GM12878 (cell line): Measurements from ENCODE around the gene KRI1. TPM values are rescaled to one million over a fixed set of nuclear protein-coding genes. Genes with fewer than 3 reads are reported as not detected.
"Not testable (repeated sequence)": the region's sequence is repeated elsewhere in the genome, so short reads cannot be mapped to it uniquely, and the experiment has no call there.

ENCODE experiments used
- ATAC-seq: fragments of 200-7000 bp; cut with Tn5 transposase; 3 replicates; pipeline ENCODE4 v1.9.1; 2020; ENCODE audit warnings: mild to moderate bottlenecking, moderate library complexity
- BruUV-seq: library from RNA; stranded (reverse); fragments of 400-500 nt; replicated peaks from 2 replicates; lab custom pipeline; 2021; lab: Mats Ljungman, UMichigan
- CTCF ChIA-PET: fragments of 300-600 bp; sonication (Branson Sonifier 250); formaldehyde crosslinking; extraction: SDS; loops from one replicate; lab custom pipeline; 2021; ENCODE audit warnings: inconsistent platforms; lab: Yijun Ruan, JAX
- POLR2A ChIA-PET: fragments of 350-600 bp; formaldehyde crosslinking; extraction: SDS; loops from one replicate; lab custom pipeline; 2021; ENCODE audit warnings: inconsistent platforms; lab: Charles Lee
- RAD21 ChIA-PET: fragments of 300-600 bp; sonication (Branson Sonifier 250); formaldehyde crosslinking; loops from one replicate; lab custom pipeline; 2023; ENCODE audit warnings: antibody characterized with exemption; ENCODE audit not compliant: unreplicated experiment; lab: Charles Lee
- SMC1A ChIA-PET: fragments of 300-600 bp; sonication (Branson Sonifier 250); formaldehyde crosslinking; loops from one replicate; lab custom pipeline; 2023; ENCODE audit not compliant: unreplicated experiment, uncharacterized antibody; lab: Charles Lee
- DNase-seq: peaks from one replicate; pipeline ENCODE4 v3.0.0-alpha.2; 2011; ENCODE audit warnings: low read depth, low spot score
- FAIRE-seq: peaks from 3 replicates; lab custom pipeline; 2011; peaks lifted over from hg19 to GRCh38; lab: Jason Lieb, UNC
- H2AFZ ChIP-seq: 2 replicates; pipeline ENCODE4 v1.6.0; 2011; ENCODE audit warnings: low read depth, low read length, control low read depth; ENCODE audit not compliant: control insufficient read depth
- H3K27ac ChIP-seq: 2 replicates; pipeline ENCODE4 v1.5.1; 2011; ENCODE audit warnings: control low read depth; ENCODE audit not compliant: control insufficient read depth, insufficient read depth
- H3K27me3 ChIP-seq, 2 experiments: replicated peaks in 1 of 2; 2 replicates each; pipeline versions ENCODE4 v1.6.0 to v1.6.1; 2011; ENCODE audit warnings: low read length in 1 of 2; ENCODE audit not compliant: control insufficient read depth in 2 of 2, insufficient read depth in 2 of 2
- H3K36me3 ChIP-seq, 2 experiments: 2 replicates each; pipeline ENCODE4 v1.5.1; 2011; ENCODE audit warnings: low read length in 1 of 2; ENCODE audit not compliant: control insufficient read depth in 2 of 2, insufficient read depth in 2 of 2
- H3K4me1 ChIP-seq: 2 replicates; pipeline ENCODE4 v1.6.1; 2011; ENCODE audit warnings: mild to moderate bottlenecking, low read length, moderate library complexity, mixed read lengths; ENCODE audit not compliant: control insufficient read depth, insufficient read depth
- H3K4me2 ChIP-seq: 2 replicates; pipeline ENCODE4 v1.6.0; 2011; ENCODE audit warnings: control low read depth; ENCODE audit not compliant: control insufficient read depth, insufficient read depth
- H3K4me3 ChIP-seq: fragments of 200-600 bp; sonication (generic); 2 replicates; pipeline ENCODE4 v1.5.1; 2016
- H3K79me2 ChIP-seq: 2 replicates; pipeline ENCODE4 v1.6.0; 2011; ENCODE audit warnings: low read length; ENCODE audit not compliant: control insufficient read depth, insufficient read depth
- H3K9ac ChIP-seq: 2 replicates; pipeline ENCODE4 v1.8.0; 2011; ENCODE audit warnings: low read length, control low read depth, mixed read lengths; ENCODE audit not compliant: control insufficient read depth, insufficient read depth
- H3K9me3 ChIP-seq: replicated peaks from 3 replicates; pipeline ENCODE4 v1.5.1; 2011; ENCODE audit warnings: mild to moderate bottlenecking, low read length; ENCODE audit not compliant: control insufficient read depth, insufficient read depth
- H4K20me1 ChIP-seq: 2 replicates; pipeline ENCODE4 v1.6.0; 2011; ENCODE audit not compliant: control insufficient read depth, insufficient read depth
- CBFB ChIP-seq: IDR thresholded peaks from 2 replicates; pipeline ENCODE4 v1.6.1; 2016; ENCODE audit warnings: antibody characterized with exemption, low read depth
- CBX3 ChIP-seq: fragments of 200-600 bp; sonication (generic); IDR thresholded peaks from 2 replicates; pipeline ENCODE4 v1.6.1; 2016; ENCODE audit warnings: low read depth, borderline replicate concordance
- DPF2 ChIP-seq: fragments of 450-650 bp; IDR thresholded peaks from 2 replicates; pipeline ENCODE4 v1.6.1; 2017; ENCODE audit warnings: mild to moderate bottlenecking
- E2F8 ChIP-seq: fragments of 450-650 bp; IDR thresholded peaks from 2 replicates; pipeline ENCODE4 v1.6.1; 2018; ENCODE audit warnings: mild to moderate bottlenecking, low read depth, moderate library complexity; ENCODE audit not compliant: partially characterized antibody
- SMARCA5 ChIP-seq: fragments of 450-650 bp; IDR thresholded peaks from 2 replicates; pipeline ENCODE4 v1.6.1; 2017; ENCODE audit warnings: mild to moderate bottlenecking
- WGBS: methylation state at CpG from one replicate; pipeline ENCODE4 v1.1.6; 2016; ENCODE audit warnings: low lambda C conversion rate; ENCODE audit not compliant: insufficient replicate concordance, insufficient coverage; ENCODE audit errors: missing lambda C conversion rate; 5-methylcytosine and 5-hydroxymethylcytosine counted together
- in situ Hi-C: fragments of 300-500 bp; cut with MboI; formaldehyde crosslinking; loops from 9 replicates; pipeline ENCODE4 v1.14.3; 2018; ENCODE audit warnings: mixed read lengths
- intact Hi-C: fragments of 100-400 bp; cut with micrococcal nuclease; formaldehyde crosslinking; loops from one replicate; pipeline ENCODE4 v1.14.2; 2022; ENCODE audit not compliant: unreplicated experiment
- polyA plus RNA-seq, 11 experiments: library from polyadenylated mRNA; depleted of rRNA in 4 of 11; unstranded in 6 of 11; stranded (reverse) in 5 of 11; fragments of >200 nt; fragmentation: Nextera tagmentation in 4 of 11; fragmentation: Illumina TruSeq in 1 of 11; extraction: Ambion mirVana in 4 of 11; extraction: Trizol in 1 of 11; gene quantifications; 1 replicate in 1 of 11; 2 replicates in 10 of 11; pipeline versions ENCODE4 v1.2.1 to v1.2.3, GENCODE V29; 2011 to 2016; ENCODE audit warnings: inconsistent platforms in 2 of 11, missing spikeins in 2 of 11, low read depth in 1 of 11
- total RNA-seq, 4 experiments: library from RNA; depleted of rRNA in 3 of 4; stranded (reverse); fragments of >200 nt in 3 of 4; fragmentation: Illumina TruSeq in 1 of 4; extraction: Trizol in 1 of 4; gene quantifications; 2 replicates each; pipeline versions ENCODE4 v1.2.1 to v1.2.3, GENCODE V29; 2013 to 2021

Gene KRI1
- total and polyA plus RNA-seq, 10 of the 15 experiments (the other 5 are each of a cell fraction or from before 2014, with no cell fraction given), result 0.98 to 42.5 (median 24.7) TPM

DNA sequence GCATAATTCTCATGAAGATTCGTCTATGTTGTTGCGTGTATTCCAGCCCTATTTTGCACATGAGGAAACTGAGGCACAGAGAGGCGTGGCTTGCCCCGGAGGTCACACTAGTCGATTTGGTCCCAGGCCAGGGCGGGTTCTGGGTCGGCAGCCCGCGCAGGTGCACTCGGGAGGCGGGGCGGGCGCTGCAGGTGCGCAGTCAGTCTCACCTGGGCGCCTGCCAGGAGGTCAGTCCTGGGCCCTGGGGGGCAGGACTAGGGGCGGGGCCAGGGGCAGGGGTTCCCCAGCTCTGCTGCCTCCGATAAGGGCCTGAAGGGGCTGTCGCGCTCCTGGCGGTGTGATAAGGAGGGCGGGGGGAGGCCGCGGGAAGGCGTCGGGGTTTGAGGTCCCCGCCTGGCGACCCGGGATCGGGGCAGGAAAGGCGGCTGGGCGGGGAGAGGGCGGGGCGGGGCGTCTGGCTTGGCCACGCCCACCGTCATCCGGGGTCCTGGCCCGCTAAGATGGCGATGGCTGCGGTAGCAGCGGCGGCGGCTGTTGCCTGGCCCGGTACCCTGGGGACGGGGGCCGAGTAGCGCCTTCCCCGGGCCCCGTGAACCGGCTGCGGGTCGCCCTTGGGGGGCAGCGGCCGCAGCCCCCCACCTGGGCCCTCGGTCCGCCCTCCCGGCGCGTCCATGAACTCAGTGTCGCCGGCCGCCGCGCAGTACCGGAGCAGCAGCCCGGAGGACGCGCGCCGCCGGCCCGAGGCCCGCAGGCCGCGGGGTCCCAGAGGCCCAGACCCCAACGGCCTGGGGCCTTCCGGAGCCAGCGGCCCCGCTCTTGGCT is 22.2 kb downstream of the KRI1 start, which contains the start of gene ATG4D (continued):
- TF ChIP-seq E2F8 (no peak), DPF2 (peak; percentile 66), CBX3 (no peak)
- TF ChIP-seq, all 136 proteins: peak for 32

DNA sequence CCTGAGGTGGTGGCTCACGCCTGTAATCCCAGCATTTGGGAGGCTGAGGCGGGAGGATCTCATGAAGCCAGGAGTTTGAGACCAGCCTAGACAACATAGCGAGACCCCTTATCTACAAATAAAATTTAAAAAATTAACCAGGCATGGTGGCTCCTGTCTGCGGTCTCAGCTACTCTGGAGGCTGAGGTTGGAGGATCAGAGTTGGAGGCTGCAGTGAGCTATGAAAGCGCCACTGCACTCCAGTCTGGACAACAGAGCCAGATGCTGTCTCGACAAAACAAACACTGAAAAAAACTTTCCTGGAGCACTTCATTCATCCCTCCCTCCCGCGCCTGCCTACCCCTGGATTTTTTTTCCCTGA is 22.8 kb downstream of the KRI1 start:
- H3K27me3 ChIP-seq, result peaks cover 0 to 4% of the 10 kb centered on the region in 2 experiments; a peak in 1 of 4 replicates
- peak overlapping the region; percentile 93 for H3K4me2 ChIP-seq
- H3K4me1 ChIP-seq, result peaks cover 11% of the 10 kb centered on the region
- no peak overlapping the region for H2AFZ ChIP-seq
- WGBS, result 66% methylated on average over 8 of the region's 8 CpGs
- SMC1A ChIA-PET, result interaction anchor here (0.8 to 1.7 kb wide), 5 partner anchors 24 to 157 kb away, joined by 3 to 7 read pairs (median 4); no protein-coding TSS in a partner anchor
- peaks cover 0 to 1% of the 10 kb centered on the region in 2 experiments; a peak in 2 of 4 replicates for H3K36me3 ChIP-seq
- peak overlapping the region; percentile 93; the same call in 1 of the 2 replicates for H3K4me3 ChIP-seq
- FAIRE-seq (peak; percentile 27), ATAC-seq (no peak), DNase-seq (no peak)
- peaks cover 11% of the 10 kb centered on the region for H3K79me2 ChIP-seq
- RAD21 ChIA-PET, result interaction anchor here (0.7 to 3.1 kb wide), 7 partner anchors 10 to 128 kb away, joined by 3 to 16 read pairs (median 4); partner anchors contain the start of gene CDKN2D
- no peaks in the 10 kb centered on the region for H3K9me3 ChIP-seq
- BruUV-seq, result no TSS peak
- no peaks in the 10 kb centered on the region for H4K20me1 ChIP-seq
- POLR2A ChIA-PET, result interaction anchor here (0.7 to 2.5 kb wide), 6 partner anchors 9 to 157 kb away, joined by 3 to 6 read pairs (median 4); no protein-coding TSS in a partner anchor
- no peak overlapping the region for H3K9ac ChIP-seq
- no peak overlapping the region for H3K27ac ChIP-seq
- CTCF ChIA-PET, result interaction anchor here (0.8 to 3.4 kb wide), 9 partner anchors 26 to 174 kb away, joined by 3 to 35 read pairs (median 7); partner anchors contain the start of genes CDC37, CDKN2D, DNM2 and QTRT1
- in situ Hi-C loops, result no loop called here
- TF ChIP-seq SMARCA5 (0 out of 2 replicates have a peak, but pooled peaks have one; percentile 33), CBFB (no peak)
- TF ChIP-seq, all 136 proteins: peak for 1
- intact Hi-C loops, result loop anchor here (1.0 kb wide), 1 partner anchor 23 kb away; the partner anchor contains the start of gene KRI1

DNA sequence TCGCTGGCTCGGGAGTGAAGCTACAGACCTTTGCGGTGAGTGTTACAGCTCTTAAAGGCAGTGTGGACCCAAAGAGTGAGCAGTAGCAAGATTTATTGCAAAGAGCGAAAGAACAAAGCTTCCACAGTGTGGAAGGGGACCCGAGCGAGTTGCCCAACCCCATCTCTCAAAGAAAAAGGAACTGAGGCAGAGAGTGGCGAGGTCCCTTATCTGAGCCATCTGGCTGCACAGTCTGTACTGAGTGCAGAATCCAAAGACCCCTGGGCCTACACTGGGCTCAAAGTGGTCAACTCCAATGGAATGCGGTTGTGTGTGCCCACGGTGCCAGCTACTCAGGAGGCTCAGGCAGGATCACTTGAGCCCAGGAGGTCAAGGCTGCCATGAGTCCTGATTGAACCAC is 26.8 kb downstream of the KRI1 start:
- DNase-seq, H3K9ac ChIP-seq, H3K4me1 ChIP-seq, H3K4me3 ChIP-seq, ATAC-seq, H3K27ac ChIP-seq, H3K9me3 ChIP-seq, H3K4me2 ChIP-seq, H2AFZ ChIP-seq, BruUV-seq, RAD21 ChIA-PET, POLR2A ChIA-PET, in situ Hi-C loops, H3K36me3 ChIP-seq, H4K20me1 ChIP-seq, SMC1A ChIA-PET, H3K79me2 ChIP-seq, intact Hi-C loops, H3K27me3 ChIP-seq, FAIRE-seq: not testable (repeated sequence)
- CTCF ChIA-PET, result interaction anchor here (0.6 to 1.7 kb wide), 2 partner anchors 11 to 162 kb away, joined by 3 read pairs; partner anchors contain the start of gene QTRT1
- WGBS, result 19% methylated on average over 9 of the region's 9 CpGs
